Germinal center (tissue), 1 donor: ENCODE results near the gene COPRS.

ENCODE experiments used
- DNase-seq: peaks from one replicate; pipeline ENCODE4 v3.0.0; 2012; ENCODE audit warnings: mixed read lengths, low spot score

Gene COPRS

GRCh38 chr17:31858642-31859486 lies at the start of gene COPRS:
Gene COPRS, minus strand, starts transcription at chr17:31859244. Its CDS starts 45 bp downstream, at chr17:31859199.
- peak; percentile 93 for DNase-seq

GRCh38 chr17:31908386-31908785 lies 49.3 kb upstream of the COPRS start:
- DNase-seq, result no peak

- DNase-seq, result no peak
These were observed 48.4 kb upstream of the COPRS start for GRCh38 chr17:31907342-31907962.

- no peak for DNase-seq
These were observed 44.4 kb upstream of the COPRS start for GRCh38 chr17:31903401-31903800.

- no peak for DNase-seq
These were observed 43.6 kb upstream of the COPRS start for GRCh38 chr17:31902693-31903092.

- DNase-seq, result no peak
These were observed 41.8 kb upstream of the COPRS start for GRCh38 chr17:31900877-31901276.

- peak; percentile 18 for DNase-seq
These were observed 29.1 kb upstream of the COPRS start for GRCh38 chr17:31888124-31888523.

- peak; percentile 71 for DNase-seq
These were observed 23.5 kb upstream of the COPRS start for GRCh38 chr17:31882571-31882970.

GRCh38 chr17:31880311-31880710 lies 21.3 kb upstream of the COPRS start:
- no peak for DNase-seq

GRCh38 chr17:31878703-31879073 lies 19.6 kb upstream of the COPRS start:
- no peak for DNase-seq

- no peak for DNase-seq
These were observed 19.1 kb upstream of the COPRS start for GRCh38 chr17:31877911-31878702.

- DNase-seq, result no peak
These were observed 18.3 kb upstream of the COPRS start for GRCh38 chr17:31877341-31877740.

- no peak for DNase-seq
These were observed 16.0 kb upstream of the COPRS start for GRCh38 chr17:31875081-31875480.

- no peak for DNase-seq
These were observed 10.9 kb upstream of the COPRS start for GRCh38 chr17:31869797-31870568.

- DNase-seq, result no peak
These were observed 10.0 kb upstream of the COPRS start for GRCh38 chr17:31869031-31869430.

- DNase-seq, result no peak
These were observed 504 bp upstream of the COPRS start for GRCh38 chr17:31859487-31860008.

GRCh38 chr17:31857920-31858641 lies 963 bp downstream of the COPRS start:
- no peak for DNase-seq

- DNase-seq, result no peak
These were observed 2.3 kb downstream of the COPRS start for GRCh38 chr17:31856750-31857149.

GRCh38 chr17:31854672-31855071 lies 4.4 kb downstream of the COPRS start:
- DNase-seq, result no peak

GRCh38 chr17:31853911-31854470 lies 5.1 kb downstream of the COPRS start:
- no peak for DNase-seq

GRCh38 chr17:31845291-31845690 lies 13.8 kb downstream of the COPRS start:
- no peak for DNase-seq
